NCI-H1436 treated with DMSO at 0.1 percent for 48 hours (cell line): ENCODE measurements around the gene SH2B3.
"Not testable (repeated sequence)": the region's sequence is repeated elsewhere in the genome, so short reads cannot be mapped to it uniquely, and the experiment has no call there.

Source experiments
- DNase-seq: peaks from one replicate; lab custom pipeline; 2025; lab: John Stamatoyannopoulos, UW

The SH2B3 gene

DNA sequence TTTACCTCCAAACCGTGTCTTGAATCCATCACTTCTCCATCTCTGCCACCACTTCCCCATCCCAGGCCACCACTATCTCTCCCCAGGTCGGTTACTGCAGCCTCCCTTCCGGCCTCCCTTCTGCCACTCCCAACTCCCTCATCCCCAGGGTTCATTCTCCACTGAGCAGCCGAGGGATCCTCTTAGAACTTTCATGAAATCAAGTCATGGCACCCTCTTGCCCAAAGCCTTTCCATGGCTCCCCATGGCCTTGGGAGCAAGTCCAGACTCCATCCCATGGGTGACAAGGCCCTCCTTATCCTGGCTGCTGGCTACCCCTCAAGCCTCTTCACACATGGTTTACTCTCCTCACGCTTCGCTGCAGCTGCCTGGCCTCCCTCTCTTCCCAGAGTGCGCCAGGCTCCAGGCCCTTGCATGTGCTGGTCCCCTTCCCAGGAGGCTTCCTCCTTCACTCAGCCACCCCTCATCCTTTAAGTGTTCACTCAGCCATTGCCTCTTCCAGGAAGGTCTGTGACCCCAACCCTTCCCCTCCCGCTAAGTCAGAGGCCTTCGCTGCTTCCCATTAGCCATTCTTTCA, 17.9 kb upstream of the SH2B3 start:
- DNase-seq: no peak

GRCh38 chr12:111389635-111390034, 16.1 kb upstream of the SH2B3 start:
- DNase-seq: no peak

- no peak for DNase-seq
Measured at GRCh38 chr12:111390910-111391309, 14.8 kb upstream of the SH2B3 start.

GRCh38 chr12:111393700-111394300, 11.9 kb upstream of the SH2B3 start:
- no peak for DNase-seq

DNA sequence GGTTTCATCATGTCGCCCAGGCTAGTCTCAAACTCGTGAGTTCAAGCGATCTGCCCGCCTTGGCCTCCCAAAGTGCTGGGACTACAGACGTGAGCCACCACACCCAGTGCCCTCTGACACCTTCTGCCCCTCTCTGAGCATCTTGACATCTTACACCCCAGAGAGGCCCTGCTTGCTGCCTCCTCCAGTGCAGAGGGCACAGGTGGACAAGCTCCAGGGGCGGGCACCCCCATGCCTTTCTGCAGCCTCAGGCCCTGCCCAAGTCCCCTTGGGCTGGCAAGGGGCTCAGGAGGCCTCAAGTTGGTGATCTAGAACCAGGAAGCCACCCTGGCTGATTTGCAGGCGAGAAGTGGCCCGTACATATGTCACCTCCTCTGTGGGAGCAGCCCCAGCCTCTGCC, 11.2 kb upstream of the SH2B3 start:
- DNase-seq: no peak

DNA sequence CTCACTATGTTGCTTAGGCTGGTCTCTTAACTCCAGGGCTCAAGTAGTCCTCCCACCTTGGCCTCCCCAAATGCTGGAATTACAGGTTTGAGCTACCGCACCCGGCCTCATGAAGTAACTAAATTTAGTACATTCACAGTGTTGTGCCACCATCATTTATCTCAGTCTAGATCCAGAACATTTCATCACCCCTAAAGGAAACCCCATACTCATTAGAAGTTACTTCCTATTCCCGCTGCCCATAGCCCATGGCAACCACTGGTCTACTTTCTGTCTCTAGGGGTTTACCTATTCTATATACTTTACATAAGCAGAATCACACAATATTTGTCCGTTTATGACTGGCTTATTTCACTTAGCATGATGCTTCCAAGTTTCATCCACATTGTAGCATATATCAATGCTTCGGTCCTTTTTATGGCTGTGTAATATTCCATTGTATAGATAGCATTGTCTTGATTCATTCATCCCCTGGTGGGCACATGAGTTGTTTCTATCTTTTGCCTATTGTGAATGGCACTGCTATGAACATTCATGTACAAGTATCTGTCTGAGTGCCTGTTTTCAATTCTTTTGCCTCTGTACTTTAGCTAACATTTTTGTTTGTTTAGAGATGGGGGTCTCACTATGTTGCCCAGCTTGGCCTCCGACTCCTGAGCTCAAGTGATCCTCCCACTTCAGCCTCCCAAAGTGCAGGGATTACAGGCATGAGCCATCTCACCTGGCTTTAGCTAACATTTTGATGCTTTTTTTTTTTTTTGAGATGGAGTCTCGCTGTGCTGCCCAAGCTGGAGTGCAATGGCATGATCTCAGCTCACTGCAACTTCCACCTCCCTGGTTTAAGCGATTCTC, 10.2 kb upstream of the SH2B3 start:
- DNase-seq: no peak

DNA sequence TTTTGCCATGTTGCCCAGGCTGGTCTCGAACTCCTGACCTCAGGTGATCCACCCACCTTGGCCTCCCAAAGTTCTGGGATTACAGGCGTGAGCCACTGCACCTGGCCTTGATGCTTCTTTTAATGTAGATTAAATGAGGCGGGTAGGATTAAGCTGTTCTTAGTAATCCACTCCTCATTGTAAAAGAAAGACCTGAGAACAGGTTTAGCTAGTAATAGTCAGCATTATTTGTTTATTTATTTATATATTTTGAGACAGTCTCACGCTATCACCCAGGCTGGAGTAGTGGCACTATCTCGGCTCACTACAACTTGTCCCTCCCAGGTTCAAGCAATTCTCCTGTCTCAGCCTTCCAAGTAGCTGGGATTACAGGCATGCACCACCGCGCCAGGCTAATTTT, 9.5 kb upstream of the SH2B3 start:
- not testable (repeated sequence) for DNase-seq

DNA sequence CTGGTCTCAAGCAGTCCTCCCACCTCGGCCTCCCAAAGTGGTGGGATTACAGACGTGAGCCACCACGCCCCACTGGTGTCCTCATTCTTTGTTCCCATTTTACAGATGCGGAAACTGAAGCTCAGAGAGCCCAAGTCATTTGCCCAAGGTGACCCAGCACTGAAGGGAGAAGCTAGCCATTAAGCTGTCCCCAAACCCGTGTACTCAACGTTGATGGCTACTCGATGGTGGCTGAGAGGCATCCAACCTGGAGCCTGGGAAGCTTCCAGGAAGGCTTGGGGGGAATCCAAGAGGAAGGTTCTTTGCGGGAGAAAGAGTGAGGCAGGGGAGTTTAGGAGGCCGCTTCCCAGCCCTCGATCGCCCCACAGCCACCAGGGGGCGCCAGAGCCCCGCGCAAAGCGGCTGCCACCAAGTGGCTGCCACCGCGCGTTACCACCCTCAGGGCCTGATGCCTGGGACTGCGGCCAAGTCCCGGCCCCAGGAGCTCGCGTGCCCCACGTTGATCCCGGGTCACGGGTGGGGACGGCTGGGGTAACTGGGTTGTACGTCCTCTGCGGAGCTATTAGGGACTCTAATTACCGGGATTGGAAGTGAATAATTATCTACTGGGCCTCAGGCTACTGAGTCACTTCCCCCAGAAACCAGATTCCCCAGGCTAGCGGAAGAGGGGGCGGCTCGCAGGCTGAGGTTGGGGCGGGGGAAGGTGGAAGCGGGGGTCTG, 8.8 kb upstream of the SH2B3 start:
- no peak for DNase-seq

DNA sequence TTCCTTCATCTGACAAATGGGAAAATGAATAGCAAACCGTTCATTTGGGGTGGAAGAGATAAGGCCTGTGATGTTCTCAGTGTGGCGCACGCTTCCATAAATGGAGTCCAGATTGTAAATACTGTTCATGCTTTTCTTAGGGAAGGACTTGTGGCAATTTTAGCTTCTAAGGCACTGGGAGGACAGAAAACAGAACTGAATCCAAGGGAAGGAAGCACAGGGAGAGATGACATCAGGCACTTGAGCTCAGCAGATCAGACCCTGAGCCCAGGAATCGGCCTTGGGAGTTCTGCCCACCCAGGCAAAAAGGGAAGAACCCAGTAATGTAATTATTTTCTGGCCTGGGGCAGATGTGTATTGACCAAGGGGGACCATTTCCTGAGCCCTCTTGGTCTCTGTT, 7.2 kb upstream of the SH2B3 start:
- DNase-seq: no peak

- DNase-seq: not testable (repeated sequence)
Measured at GRCh38 chr12:111399741-111400404, 5.8 kb upstream of the SH2B3 start.

DNA sequence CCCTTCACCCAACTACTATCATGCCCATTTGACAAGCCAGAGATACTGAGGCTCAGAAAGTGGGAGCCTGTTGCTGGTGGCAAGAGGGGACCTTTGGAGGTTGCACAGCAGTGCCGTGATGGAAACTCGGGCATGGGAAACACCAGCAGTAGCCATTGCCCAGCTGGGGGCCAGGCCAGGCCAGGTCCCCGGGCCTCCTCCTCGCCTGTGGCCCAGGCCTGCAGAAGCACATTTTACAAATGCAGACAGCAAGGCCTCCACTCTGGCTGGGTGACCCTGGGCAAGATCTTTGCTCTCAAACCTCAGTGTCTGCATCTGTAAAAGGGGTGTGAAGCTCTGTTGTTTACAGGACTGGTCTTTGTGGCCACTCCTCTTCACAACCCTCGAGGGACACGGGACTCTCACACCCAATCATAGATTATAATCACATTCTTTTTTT, 4.5 kb upstream of the SH2B3 start:
- no peak for DNase-seq

GRCh38 chr12:111402490-111402824, 3.3 kb upstream of the SH2B3 start:
- not testable (repeated sequence) for DNase-seq

- no peak for DNase-seq
Measured at GRCh38 chr12:111404362-111405148, 1.2 kb upstream of the SH2B3 start.

DNA sequence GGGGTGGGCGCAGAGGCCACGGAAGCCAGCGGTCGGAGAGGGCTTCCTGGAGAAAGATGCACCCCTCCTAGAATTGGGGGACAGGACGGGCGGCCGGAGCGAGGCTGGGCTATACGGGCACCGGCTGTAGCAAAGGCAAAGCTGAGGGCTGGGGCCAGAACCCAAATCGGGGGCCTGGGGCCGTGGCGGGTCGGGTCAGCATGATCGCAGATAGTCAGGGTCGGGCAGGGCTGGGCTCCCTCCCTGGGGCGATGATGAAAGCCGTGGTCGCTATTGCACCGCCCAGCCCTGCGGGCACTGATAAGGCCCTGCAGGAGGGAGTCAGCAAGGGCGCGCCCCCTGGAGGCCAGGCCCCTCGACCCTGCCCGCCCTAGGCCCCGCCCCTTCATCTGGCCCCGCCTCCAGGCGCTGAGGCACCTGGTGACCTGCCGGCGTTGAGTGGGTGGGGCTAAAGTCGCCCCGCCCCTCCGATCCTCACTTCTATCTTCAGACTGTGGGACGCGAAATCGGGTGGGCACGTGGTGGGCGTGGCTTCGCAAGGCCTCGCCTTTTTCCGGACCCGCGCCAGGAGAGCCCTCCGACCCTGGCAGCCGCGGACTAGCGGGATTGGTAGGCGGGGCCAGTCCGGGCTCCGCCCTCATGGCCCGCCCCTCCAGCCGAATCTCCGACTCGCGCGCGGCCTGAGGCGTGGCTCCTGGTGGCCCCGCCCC, 419 bp upstream of the SH2B3 start:
- DNase-seq: peak; percentile 90

- DNase-seq: no peak
Measured at GRCh38 chr12:111406474-111407376, 1.0 kb downstream of the SH2B3 start.

GRCh38 chr12:111407377-111408115, 1.8 kb downstream of the SH2B3 start:
- DNase-seq: no peak

DNA sequence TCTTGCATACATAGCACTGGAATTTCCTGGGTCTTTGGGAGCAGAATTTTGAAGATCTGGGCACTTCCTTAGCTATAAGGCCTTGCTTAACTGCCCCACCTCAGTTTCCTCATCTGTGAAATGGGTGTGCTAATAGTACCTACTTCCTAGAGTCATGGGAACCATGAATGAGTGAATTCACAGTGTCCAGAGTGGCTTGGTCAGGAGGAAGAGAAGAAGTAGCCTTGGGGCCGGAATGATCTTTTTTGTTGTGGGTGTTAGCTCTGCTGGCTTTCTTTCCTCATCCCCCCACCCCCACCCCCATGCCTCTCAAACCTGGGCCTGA, 2.4 kb downstream of the SH2B3 start:
- DNase-seq: no peak

- no peak for DNase-seq
Measured at GRCh38 chr12:111408686-111409402, 3.1 kb downstream of the SH2B3 start.
